Chondrocyte (in vitro differentiated cells): ENCODE measurements around the gene SMIM44. TPM values are rescaled to one million over a fixed set of nuclear protein-coding genes. Genes with fewer than 3 reads are reported as not detected.

ENCODE experiments used
- DNase-seq: peaks from one replicate; pipeline ENCODE4 v3.0.0; 2021; ENCODE audit warnings: mixed read lengths, low spot score
- H3K27ac Mint-ChIP-seq: one replicate; pipeline ENCODE4 v1.8.0; 2021; ENCODE audit warnings: mild to moderate bottlenecking, moderate library complexity, mixed read lengths; ENCODE audit not compliant: unreplicated experiment
- H3K27me3 Mint-ChIP-seq: 2 replicates; pipeline ENCODE4 v1.8.0; 2021; ENCODE audit warnings: low read depth, mixed read lengths
- H3K36me3 Mint-ChIP-seq: 2 replicates; pipeline ENCODE4 v1.8.0; 2021; ENCODE audit warnings: low read depth, mixed read lengths
- H3K4me1 Mint-ChIP-seq: 2 replicates; pipeline ENCODE4 v1.8.0; 2021; ENCODE audit warnings: low read depth, mild to moderate bottlenecking, mixed read lengths
- H3K4me3 Mint-ChIP-seq: one replicate; pipeline ENCODE4 v1.8.0; 2021; ENCODE audit warnings: mild to moderate bottlenecking, moderate library complexity, mixed read lengths; ENCODE audit not compliant: unreplicated experiment
- H3K9me3 Mint-ChIP-seq: 2 replicates; pipeline ENCODE4 v1.8.0; 2021; ENCODE audit warnings: low read depth, mixed read lengths
- total RNA-seq: library from RNA; stranded (reverse); gene quantifications from 3 replicates; pipeline ENCODE4 v1.2.1, GENCODE V29; 2021
- TF ChIP-seq, protein P1 (sequence below): fragments of 200-600 bp; sonication (generic); IDR thresholded peaks from 2 replicates; pipeline ENCODE4 v1.5.0; 2021; ENCODE audit warnings: antibody characterized with exemption, mild to moderate bottlenecking, moderate library complexity

SMIM44 gene
- total RNA-seq, 1 donor from 2014 or later = not detected

DNA sequence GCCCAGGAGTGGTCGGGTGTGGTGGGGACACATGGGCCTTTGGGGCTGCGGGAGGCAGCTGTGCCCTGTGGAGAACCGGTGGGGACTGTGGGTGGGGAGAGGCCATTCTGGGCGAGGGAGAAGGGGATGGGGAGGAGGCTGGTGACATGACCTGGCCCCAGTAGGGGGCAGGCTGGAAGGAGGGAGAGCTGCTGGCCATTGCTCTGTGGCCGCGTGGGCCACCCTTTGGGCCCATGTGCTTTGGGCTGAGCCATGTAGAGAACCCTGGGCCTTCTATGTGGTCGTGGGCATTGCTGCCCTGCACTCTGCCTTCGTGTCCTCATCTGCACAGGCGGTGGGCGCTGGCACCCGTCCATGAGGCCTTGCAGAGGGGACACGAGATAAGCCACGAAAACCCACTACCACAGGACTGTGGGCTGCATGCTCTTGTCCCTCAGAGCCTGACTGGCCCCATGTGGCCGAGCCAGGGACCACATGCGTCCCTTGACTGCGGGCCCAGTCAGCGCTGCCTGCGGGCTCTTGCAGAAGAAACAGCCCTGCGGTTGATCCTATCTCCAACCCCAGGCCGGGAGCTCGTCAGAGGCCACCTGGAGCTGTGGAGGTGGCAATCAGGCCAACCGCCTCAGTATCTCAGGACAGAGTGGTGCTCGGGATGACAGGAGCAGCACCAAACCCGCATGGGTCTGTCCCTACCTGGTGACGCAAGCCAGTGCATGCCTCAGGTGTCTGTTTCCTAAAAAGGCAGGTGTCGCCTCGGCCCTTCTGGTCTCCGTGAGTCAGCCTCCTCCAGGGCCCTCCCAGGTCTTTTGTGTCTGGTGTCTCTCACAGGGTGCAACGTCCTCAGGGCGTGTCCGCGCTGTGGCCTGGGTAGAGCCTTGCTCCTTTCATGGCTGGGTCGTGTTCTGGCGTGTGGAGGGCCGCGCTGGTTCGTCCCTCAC is 37.2 kb upstream of the SMIM44 start:
- no peak overlapping the region for H3K27ac Mint-ChIP-seq
- H3K36me3 Mint-ChIP-seq = peaks cover 6% of the 10 kb centered on the region
- DNase-seq = no peak
- H3K4me1 Mint-ChIP-seq = peaks cover 7% of the 10 kb centered on the region
- no peaks in the 10 kb centered on the region for H3K9me3 Mint-ChIP-seq
- TF ChIP-seq, protein P1, sequence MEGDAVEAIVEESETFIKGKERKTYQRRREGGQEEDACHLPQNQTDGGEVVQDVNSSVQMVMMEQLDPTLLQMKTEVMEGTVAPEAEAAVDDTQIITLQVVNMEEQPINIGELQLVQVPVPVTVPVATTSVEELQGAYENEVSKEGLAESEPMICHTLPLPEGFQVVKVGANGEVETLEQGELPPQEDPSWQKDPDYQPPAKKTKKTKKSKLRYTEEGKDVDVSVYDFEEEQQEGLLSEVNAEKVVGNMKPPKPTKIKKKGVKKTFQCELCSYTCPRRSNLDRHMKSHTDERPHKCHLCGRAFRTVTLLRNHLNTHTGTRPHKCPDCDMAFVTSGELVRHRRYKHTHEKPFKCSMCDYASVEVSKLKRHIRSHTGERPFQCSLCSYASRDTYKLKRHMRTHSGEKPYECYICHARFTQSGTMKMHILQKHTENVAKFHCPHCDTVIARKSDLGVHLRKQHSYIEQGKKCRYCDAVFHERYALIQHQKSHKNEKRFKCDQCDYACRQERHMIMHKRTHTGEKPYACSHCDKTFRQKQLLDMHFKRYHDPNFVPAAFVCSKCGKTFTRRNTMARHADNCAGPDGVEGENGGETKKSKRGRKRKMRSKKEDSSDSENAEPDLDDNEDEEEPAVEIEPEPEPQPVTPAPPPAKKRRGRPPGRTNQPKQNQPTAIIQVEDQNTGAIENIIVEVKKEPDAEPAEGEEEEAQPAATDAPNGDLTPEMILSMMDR = peak; percentile 8
- H3K27me3 Mint-ChIP-seq = no peaks in the 10 kb centered on the region
- no peak overlapping the region for H3K4me3 Mint-ChIP-seq

DNA sequence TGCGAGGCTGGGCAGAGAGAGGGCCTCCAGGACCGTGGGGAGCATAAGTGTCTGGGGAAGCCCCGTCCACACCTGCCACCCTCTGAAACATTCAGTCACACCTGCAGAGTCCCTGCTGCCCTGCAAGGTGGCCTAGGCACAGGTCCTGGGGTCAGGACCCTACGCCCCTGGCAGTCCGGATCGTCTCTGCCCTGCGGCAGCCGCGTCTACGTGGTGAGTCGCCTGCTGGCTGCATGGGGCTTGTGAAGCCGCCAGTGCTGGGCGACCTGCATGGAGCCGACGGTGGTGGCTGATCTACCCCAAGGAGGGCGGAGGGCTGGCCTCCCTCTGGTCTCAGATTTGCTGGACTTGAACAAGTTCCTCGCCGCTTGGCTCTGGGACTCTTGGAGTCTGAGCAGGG is 35.9 kb upstream of the SMIM44 start:
- Mint-ChIP-seq H3K4me3 (no peak overlapping the region), H3K9me3 (no peaks in the 10 kb centered on the region)

GRCh38 chr19:3518659-3519058 is 35.4 kb upstream of the SMIM44 start:
- Mint-ChIP-seq H3K27me3 (no peaks in the 10 kb centered on the region), H3K4me1 (peaks cover 15% of the 10 kb centered on the region), H3K27ac (no peak overlapping the region), H3K4me3 (no peak overlapping the region), H3K9me3 (no peaks in the 10 kb centered on the region), H3K36me3 (no peaks in the 10 kb centered on the region)
- TF ChIP-seq, protein P1 = no peak
- no peak for DNase-seq

More for the DNA sequence above, 35.9 kb upstream of the SMIM44 start:
- TF ChIP-seq, protein P1 = no peak
- H3K36me3 Mint-ChIP-seq = peaks cover 1% of the 10 kb centered on the region
- H3K27me3 Mint-ChIP-seq = no peaks in the 10 kb centered on the region
- DNase-seq = no peak
- H3K4me1 Mint-ChIP-seq = peaks cover 12% of the 10 kb centered on the region
- H3K27ac Mint-ChIP-seq = no peak overlapping the region

DNA sequence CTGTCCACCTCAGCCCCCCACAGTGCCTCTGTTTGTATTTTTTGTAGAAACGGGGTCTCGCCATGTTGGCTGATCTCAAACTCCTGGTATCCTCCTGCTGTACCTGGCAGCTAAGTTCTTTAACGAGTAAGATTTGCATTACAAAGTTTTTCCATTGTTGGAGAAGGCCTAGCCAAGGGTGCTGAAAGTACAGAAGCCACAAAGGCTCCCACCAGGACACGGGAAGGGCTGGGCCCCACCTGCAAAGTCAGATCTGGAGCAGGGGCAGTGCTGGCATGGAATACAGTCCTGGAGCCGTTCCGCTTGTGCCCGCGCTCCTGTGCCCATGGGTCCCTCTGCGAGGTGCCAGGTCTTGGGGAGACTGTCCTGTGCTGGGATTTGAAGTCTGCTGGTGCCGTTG is 35.0 kb upstream of the SMIM44 start:
- Mint-ChIP-seq H3K27me3 (no peaks in the 10 kb centered on the region), H3K9me3 (no peaks in the 10 kb centered on the region), H3K27ac (no peak overlapping the region), H3K4me1 (peaks cover 17% of the 10 kb centered on the region), H3K4me3 (no peak overlapping the region), H3K36me3 (no peaks in the 10 kb centered on the region)
- no peak for DNase-seq
- TF ChIP-seq, protein P1 = no peak

DNA sequence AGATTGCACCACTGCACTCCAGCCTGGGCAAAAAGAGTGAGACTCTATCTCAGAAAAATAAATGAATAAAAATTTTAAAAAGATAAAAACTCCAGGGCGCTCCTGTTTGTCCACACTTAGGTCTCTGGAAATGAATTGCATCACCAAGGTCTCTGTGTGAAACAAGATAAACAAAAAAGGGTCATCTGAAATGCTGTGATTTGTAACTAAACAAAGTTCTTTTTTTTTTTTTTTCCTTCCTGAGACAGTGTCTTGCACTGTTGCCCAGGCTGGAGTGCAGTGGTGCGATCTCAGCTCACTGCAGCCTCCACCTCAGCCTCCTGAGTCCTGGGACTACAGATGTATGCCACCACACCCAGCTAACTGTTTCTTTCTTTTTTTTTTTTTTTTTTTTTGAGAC is 34.4 kb upstream of the SMIM44 start:
- H3K27ac Mint-ChIP-seq = no peak overlapping the region
- no peak for DNase-seq
- H3K36me3 Mint-ChIP-seq = no peaks in the 10 kb centered on the region
- H3K9me3 Mint-ChIP-seq = no peaks in the 10 kb centered on the region
- no peak overlapping the region for H3K4me3 Mint-ChIP-seq
- peaks cover 17% of the 10 kb centered on the region for H3K4me1 Mint-ChIP-seq
- no peaks in the 10 kb centered on the region for H3K27me3 Mint-ChIP-seq
- TF ChIP-seq, protein P1 = no peak
